BLaER1 (cell line): Measurements from ENCODE around the gene PPP1R10.
"Not testable (repeated sequence)": the region's sequence is repeated elsewhere in the genome, so short reads cannot be mapped to it uniquely, and the experiment has no call there.

Experiments
- H3K27ac ChIP-seq: shearing (Covaris generic); formaldehyde crosslinking; 2 replicates; pipeline ENCODE4 v1.8.1; 2022
- H3K27me3 ChIP-seq: shearing (Covaris generic); formaldehyde crosslinking; 2 replicates; pipeline ENCODE4 v1.8.1; 2022
- H3K36me3 ChIP-seq: shearing (Covaris generic); formaldehyde crosslinking; 2 replicates; pipeline ENCODE4 v1.8.1; 2022
- H3K4me1 ChIP-seq: shearing (Covaris generic); formaldehyde crosslinking; 2 replicates; pipeline ENCODE4 v1.8.1; 2022
- H3K4me2 ChIP-seq: shearing (Covaris generic); formaldehyde crosslinking; 2 replicates; pipeline ENCODE4 v1.8.1; 2022
- H3K4me3 ChIP-seq: shearing (Covaris generic); formaldehyde crosslinking; 2 replicates; pipeline ENCODE4 v1.8.1; 2022
- H3K9ac ChIP-seq: shearing (Covaris generic); formaldehyde crosslinking; 2 replicates; pipeline ENCODE4 v1.8.1; 2022
- H3K9me3 ChIP-seq: shearing (Covaris generic); formaldehyde crosslinking; 2 replicates; pipeline ENCODE4 v1.8.1; 2022
- H4K20me1 ChIP-seq: shearing (Covaris generic); formaldehyde crosslinking; 2 replicates; pipeline ENCODE4 v1.8.1; 2022
- Cebpa-rat ChIP-seq: shearing (Covaris generic); IDR thresholded peaks from 2 replicates; pipeline ENCODE4 v1.8.1; 2022

PPP1R10 gene

DNA sequence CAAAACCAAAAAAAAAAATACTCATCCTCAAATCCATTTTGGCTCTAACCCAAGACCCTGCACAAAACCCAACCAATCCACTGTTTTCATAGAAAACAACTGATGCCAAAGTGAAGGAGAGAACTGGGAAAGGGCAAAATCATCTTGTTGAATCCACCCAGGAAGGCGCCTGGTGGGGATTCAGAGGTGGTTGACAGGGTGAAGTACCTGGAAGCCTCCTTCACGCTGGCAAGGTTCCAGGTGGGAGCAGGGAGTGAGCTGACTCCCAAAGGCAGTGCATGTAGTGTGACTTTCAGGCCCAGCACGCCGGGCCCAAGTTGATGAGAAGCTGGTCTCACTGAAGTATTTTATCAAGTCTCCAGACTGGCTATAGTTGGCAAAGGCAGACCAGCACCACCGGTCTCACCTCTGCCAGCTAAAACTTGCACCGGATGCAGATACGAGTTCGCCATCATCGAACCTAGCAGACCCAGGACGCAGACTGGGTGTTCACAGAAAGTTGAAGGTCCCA lies 16.5 kb downstream of the PPP1R10 start:
- no peak for TF ChIP-seq Cebpa-rat
- Histone ChIP-seq H3K4me2 (peak overlapping the region; percentile 93), H3K9me3 (no peaks in the 10 kb centered on the region), H4K20me1 (peaks cover 40% of the 10 kb centered on the region), H3K9ac (peak overlapping the region; percentile 66), H3K36me3 (peaks cover 90% of the 10 kb centered on the region), H3K4me3 (no peak overlapping the region), H3K27ac (peak overlapping the region; percentile 76), H3K4me1 (peaks cover 70% of the 10 kb centered on the region), H3K27me3 (no peaks in the 10 kb centered on the region)

DNA sequence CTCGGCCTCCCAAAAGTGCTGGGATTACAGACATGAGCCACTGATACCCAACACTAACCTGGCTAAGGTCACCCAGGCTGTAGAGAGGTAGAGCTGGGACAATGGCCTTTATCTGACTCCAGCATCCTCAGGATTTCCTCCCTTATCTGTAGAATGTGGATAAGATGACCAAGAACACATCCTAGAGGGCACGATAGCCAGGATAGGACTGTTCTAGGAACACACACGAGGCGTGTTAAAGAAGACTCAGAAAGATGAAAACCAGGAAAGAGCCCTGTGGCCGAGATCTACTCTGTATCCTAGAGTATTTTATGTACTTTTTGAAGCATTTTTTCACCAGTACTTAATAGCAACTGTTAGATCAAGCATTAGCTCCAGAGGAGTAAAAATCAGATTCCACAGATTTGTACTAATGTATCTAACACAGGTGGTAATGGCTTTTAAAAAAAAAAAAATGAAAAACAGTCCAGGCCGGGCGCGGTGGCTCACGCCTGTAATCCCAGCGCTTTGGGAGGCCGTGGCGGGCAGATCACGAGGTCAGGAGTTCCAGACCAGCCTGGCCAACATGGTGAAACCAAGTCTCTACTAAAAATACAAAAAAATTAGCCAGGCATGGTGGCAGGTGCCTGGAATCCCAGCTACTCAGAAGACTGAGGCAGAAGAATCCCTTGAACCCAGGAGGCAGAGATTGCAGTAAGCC lies 17.3 kb downstream of the PPP1R10 start:
- Histone ChIP-seq H3K4me1 (peaks cover 63% of the 10 kb centered on the region), H4K20me1 (peaks cover 40% of the 10 kb centered on the region), H3K36me3 (peaks cover 90% of the 10 kb centered on the region), H3K9ac (no peak overlapping the region; the same call in 1 of the 2 replicates), H3K9me3 (no peaks in the 10 kb centered on the region), H3K4me2 (peak overlapping the region; percentile 93; the same call in 1 of the 2 replicates), H3K4me3 (no peak overlapping the region), H3K27ac (peak overlapping the region; percentile 76), H3K27me3 (no peaks in the 10 kb centered on the region)
- no peak for TF ChIP-seq Cebpa-rat

DNA sequence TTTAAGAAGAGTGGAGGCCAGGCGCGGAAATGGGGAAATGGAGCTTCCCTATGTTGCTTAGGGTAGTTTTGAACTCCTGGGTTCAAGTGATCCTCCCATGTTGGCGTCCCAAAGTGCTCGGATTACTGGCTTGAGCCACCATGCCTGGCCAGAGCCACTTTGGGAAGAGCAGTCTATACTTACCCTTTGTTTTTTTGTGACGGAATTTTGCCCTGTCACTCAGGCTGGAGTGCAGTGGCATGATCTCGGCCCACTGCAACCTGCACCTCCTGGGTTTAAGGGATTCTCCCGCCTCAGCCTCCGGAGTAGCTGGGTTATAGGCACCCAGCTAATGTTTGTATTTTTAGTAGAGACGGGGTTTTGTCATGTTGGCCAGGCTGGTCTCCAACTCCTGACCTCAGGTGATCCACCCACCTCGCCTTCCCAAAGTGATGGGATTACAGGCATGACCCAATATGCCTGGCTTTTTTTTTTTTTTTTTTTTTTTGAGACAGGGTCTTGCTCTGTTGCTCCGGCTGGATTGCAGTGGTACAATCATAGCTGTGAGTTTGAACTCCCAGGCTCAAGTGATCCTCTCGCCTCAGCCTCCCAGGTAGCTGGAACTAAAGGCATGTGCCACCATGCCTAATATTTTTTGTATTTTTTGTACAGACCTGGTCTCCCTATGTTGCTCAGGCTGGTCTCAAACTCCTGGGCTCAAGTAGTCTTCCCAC lies 18.0 kb downstream of the PPP1R10 start:
- peaks cover 45% of the 10 kb centered on the region for H4K20me1 ChIP-seq
- peaks cover 90% of the 10 kb centered on the region for H3K36me3 ChIP-seq
- no peak for TF ChIP-seq Cebpa-rat
- H3K27me3 ChIP-seq, result no peaks in the 10 kb centered on the region
- H3K27ac ChIP-seq, result peak overlapping the region; percentile 76
- no peak overlapping the region for H3K4me2 ChIP-seq
- no peak overlapping the region for H3K4me3 ChIP-seq
- H3K9me3 ChIP-seq, result no peaks in the 10 kb centered on the region
- H3K4me1 ChIP-seq, result peaks cover 56% of the 10 kb centered on the region
- no peak overlapping the region for H3K9ac ChIP-seq

DNA sequence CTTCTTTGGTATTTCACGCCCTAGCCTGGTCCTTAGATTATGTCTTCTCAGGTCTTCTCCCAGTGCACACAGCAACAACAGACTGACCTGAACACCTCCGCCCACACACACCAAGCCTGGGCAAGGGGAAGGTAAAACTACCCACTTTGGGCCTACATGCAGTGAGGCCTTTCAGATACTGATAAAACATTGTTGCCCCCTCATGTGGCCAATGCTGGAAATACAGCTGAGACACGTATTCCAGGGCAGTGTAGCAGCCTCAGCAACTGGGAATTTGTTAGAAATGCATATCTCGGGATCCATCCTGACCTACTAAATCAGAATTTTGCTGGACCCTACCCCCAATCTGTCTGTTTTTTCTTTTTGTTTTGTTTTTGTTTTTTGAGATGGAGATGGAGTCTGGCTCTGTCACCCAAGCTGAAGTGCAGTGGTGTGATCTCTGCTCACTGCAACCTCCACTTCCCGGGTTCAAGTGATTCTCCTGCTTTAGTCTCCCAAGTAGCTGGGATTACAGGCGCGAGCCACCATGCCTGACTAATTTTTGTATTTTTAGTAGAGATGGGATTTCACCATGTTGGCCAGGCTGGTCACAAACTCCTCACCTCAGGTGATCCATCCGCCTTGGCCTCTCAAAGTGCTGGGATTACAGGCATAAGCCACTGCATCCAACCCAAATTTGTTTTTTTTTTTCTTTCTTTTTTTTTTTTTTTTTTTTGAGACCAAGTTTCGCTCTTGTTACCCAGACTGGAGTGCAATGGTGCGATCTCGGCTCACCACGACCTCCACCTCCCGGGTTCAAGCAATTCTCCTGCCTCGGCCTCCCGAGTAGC lies 19.5 kb downstream of the PPP1R10 start:
- not testable (repeated sequence) for H3K9me3 ChIP-seq, H3K27me3 ChIP-seq, H3K4me3 ChIP-seq, H3K9ac ChIP-seq, H3K27ac ChIP-seq, H3K4me2 ChIP-seq
- H4K20me1 ChIP-seq, result peaks cover 46% of the 10 kb centered on the region
- peaks cover 90% of the 10 kb centered on the region for H3K36me3 ChIP-seq
- peaks cover 41% of the 10 kb centered on the region for H3K4me1 ChIP-seq

DNA sequence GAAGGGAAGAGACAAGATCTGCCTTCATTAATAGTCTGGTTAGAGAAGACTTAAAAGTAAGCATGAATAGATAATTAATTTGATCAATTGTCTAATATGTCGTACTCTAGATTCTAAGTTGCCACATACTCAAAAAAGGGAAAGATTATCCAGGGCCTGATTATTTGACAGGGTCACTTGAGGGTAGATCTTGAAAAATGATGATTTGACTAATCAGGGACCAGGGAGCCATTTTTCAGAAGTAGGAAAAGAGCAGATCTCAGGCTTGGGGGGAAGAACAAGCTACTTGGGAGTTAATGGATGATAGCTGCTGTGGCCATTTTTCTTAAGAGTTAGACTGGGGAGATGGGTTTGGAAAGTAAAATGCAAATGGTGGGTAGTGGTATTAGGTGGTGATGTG lies 24.8 kb downstream of the PPP1R10 start:
- Histone ChIP-seq H3K4me3 (no peak overlapping the region), H3K27me3 (no peaks in the 10 kb centered on the region), H3K4me2 (no peak overlapping the region), H3K9me3 (no peaks in the 10 kb centered on the region), H3K4me1 (peaks cover under 1% of the 10 kb centered on the region; the same call in 1 of the 2 replicates), H4K20me1 (peaks cover 60% of the 10 kb centered on the region), H3K27ac (no peak overlapping the region), H3K9ac (no peak overlapping the region), H3K36me3 (peaks cover 95% of the 10 kb centered on the region)
- no peak for TF ChIP-seq Cebpa-rat

DNA sequence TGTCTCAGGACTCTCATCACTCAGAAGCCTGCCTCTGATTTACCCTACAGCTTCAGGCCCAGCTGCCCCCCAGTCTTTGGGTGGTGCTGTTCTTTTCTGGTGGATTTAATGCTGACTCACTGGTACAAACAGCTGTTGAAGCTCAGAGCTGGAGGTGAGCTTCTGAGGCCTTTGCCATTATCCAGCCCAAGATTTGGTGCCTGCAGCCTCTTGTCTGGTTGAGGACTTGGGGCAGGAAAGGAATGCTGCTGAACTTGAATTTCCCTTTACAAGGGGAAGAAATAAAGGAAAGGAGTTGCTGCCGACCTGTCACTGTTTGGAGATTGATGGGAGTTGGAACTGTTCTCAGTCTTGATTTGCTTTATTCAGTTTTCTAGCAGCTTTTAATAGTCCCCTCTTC lies 26.0 kb downstream of the PPP1R10 start:
- Histone ChIP-seq H3K36me3 (peaks cover 96% of the 10 kb centered on the region), H3K9ac (no peak overlapping the region), H3K9me3 (no peaks in the 10 kb centered on the region), H3K4me2 (no peak overlapping the region), H4K20me1 (peaks cover 60% of the 10 kb centered on the region), H3K4me1 (no peaks in the 10 kb centered on the region), H3K27ac (no peak overlapping the region), H3K27me3 (no peaks in the 10 kb centered on the region), H3K4me3 (no peak overlapping the region)
- TF ChIP-seq Cebpa-rat, result no peak

DNA sequence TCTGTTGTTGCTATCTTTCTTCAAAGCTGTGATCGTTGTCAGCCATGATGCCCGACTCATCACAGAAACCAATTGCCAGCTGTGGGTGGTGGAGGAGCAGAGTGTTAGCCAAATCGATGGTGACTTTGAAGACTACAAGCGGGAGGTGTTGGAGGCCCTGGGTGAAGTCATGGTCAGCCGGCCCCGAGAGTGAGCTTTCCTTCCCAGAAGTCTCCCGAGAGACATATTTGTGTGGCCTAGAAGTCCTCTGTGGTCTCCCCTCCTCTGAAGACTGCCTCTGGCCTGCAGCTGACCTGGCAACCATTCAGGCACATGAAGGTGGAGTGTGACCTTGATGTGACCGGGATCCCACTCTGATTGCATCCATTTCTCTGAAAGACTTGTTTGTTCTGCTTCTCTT lies 26.5 kb downstream of the PPP1R10 start:
- no peak for TF ChIP-seq Cebpa-rat
- no peak overlapping the region for H3K9ac ChIP-seq
- H3K4me1 ChIP-seq, result no peaks in the 10 kb centered on the region
- no peak overlapping the region for H3K4me2 ChIP-seq
- no peak overlapping the region for H3K4me3 ChIP-seq
- H3K27me3 ChIP-seq, result no peaks in the 10 kb centered on the region
- peaks cover 100% of the 10 kb centered on the region for H3K36me3 ChIP-seq
- no peak overlapping the region for H3K27ac ChIP-seq
- peaks cover 60% of the 10 kb centered on the region for H4K20me1 ChIP-seq
- H3K9me3 ChIP-seq, result no peaks in the 10 kb centered on the region

DNA sequence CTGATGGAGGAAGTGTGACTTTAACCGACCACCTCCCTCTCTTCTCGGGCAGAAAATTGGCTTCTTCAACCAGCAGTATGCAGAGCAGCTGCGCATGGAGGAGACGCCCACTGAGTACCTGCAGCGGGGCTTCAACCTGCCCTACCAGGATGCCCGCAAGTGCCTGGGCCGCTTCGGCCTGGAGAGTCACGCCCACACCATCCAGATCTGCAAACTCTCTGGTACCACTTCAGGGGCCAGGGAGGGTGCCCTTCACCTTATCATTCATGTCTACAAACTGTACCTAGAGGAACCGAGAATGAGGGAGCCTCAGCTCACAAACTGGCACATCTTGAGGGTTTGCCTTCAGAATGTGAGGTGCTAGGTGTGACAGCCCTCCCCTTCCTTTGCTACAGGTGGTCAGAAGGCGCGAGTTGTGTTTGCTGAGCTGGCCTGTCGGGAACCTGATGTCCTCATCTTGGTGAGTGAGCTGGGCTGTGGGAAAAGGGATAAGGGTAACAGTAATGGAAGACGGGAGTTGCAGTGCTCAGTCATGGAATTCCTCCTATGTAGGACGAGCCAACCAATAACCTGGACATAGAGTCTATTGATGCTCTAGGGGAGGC lies 27.2 kb downstream of the PPP1R10 start:
- peaks cover 54% of the 10 kb centered on the region for H4K20me1 ChIP-seq
- peaks cover 100% of the 10 kb centered on the region for H3K36me3 ChIP-seq
- no peaks in the 10 kb centered on the region for H3K9me3 ChIP-seq
- TF ChIP-seq Cebpa-rat, result no peak
- no peak overlapping the region for H3K27ac ChIP-seq
- H3K4me3 ChIP-seq, result no peak overlapping the region
- no peaks in the 10 kb centered on the region for H3K27me3 ChIP-seq
- no peak overlapping the region for H3K4me2 ChIP-seq
- H3K9ac ChIP-seq, result no peak overlapping the region
- no peaks in the 10 kb centered on the region for H3K4me1 ChIP-seq

DNA sequence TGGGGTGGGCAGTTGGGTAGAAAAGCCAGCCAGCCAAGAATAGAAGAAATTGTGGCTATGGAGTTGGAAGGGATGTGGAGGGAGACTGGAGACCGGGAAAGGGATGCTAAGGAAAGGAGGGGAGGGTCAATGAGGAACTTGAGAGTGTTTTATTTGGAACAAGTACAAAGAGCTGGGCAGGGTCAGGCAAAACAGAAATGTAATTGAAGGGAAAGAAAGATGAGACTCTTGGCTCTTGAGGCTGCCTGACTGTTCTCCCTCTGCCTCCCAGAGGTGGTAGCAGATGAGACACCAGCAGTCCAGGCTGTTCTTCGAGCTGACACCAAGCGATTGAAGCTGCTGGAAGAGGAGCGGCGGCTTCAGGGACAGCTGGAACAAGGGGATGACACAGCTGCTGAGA lies 33.1 kb downstream of the PPP1R10 start:
- Histone ChIP-seq H3K9me3 (no peaks in the 10 kb centered on the region), H3K4me1 (no peaks in the 10 kb centered on the region), H3K4me3 (no peak overlapping the region), H3K4me2 (no peak overlapping the region), H3K27me3 (no peaks in the 10 kb centered on the region), H3K27ac (no peak overlapping the region), H4K20me1 (peaks cover 15% of the 10 kb centered on the region), H3K9ac (no peak overlapping the region), H3K36me3 (peaks cover 100% of the 10 kb centered on the region)
- no peak for TF ChIP-seq Cebpa-rat
